WTC11 (cell line): ENCODE data around the gene WNT1. TPM values are rescaled to one million over a fixed set of nuclear protein-coding genes. Genes with fewer than 3 reads are reported as not detected.

ENCODE experiments used
- AR ChIP-seq: fragments of 250-450 bp; sonication (Bioruptor Pico); IDR thresholded peaks from 2 replicates; pipeline ENCODE4 v1.9.0; 2021; ENCODE audit warnings: mild to moderate bottlenecking
- CBFB ChIP-seq: sonication (generic); formaldehyde crosslinking; IDR thresholded peaks from 2 replicates; pipeline ENCODE4 v1.8.1; 2022; ENCODE audit warnings: mild to moderate bottlenecking, low read depth, missing genetic modification reagents
- HMGXB4 ChIP-seq: sonication (generic); formaldehyde crosslinking; IDR thresholded peaks from 2 replicates; pipeline ENCODE4 v1.8.1; 2023; ENCODE audit warnings: mild to moderate bottlenecking, moderate library complexity, missing genetic modification reagents
- IRF1 ChIP-seq: sonication (generic); formaldehyde crosslinking; IDR thresholded peaks from 2 replicates; pipeline ENCODE4 v1.8.0; 2023; ENCODE audit warnings: missing genetic modification reagents
- MXD4 ChIP-seq: fragments of 250-450 bp; sonication (Bioruptor Pico); IDR thresholded peaks from 2 replicates; pipeline ENCODE4 v1.8.0; 2021; ENCODE audit warnings: mild to moderate bottlenecking, moderate library complexity, borderline replicate concordance
- MYBL2 ChIP-seq: sonication (generic); formaldehyde crosslinking; IDR thresholded peaks from 2 replicates; pipeline ENCODE4 v1.8.1; 2023; ENCODE audit warnings: mild to moderate bottlenecking, moderate library complexity, missing genetic modification reagents
- NFATC4 ChIP-seq: fragments of 250-450 bp; sonication (Bioruptor Pico); IDR thresholded peaks from 2 replicates; pipeline ENCODE4 v1.9.0; 2021; ENCODE audit warnings: mild to moderate bottlenecking
- NFYB ChIP-seq: sonication (generic); formaldehyde crosslinking; conservative IDR thresholded peaks from 2 replicates; pipeline ENCODE4 v1.8.0; 2022; ENCODE audit warnings: low read depth, missing genetic modification reagents
- PRRX2 ChIP-seq: fragments of 250-450 bp; sonication (Bioruptor Pico); IDR thresholded peaks from 2 replicates; pipeline ENCODE4 v1.8.0; 2021; ENCODE audit warnings: mild to moderate bottlenecking
- RELA ChIP-seq: sonication (generic); formaldehyde crosslinking; IDR thresholded peaks from 2 replicates; pipeline ENCODE4 v1.8.1; 2022; ENCODE audit warnings: missing genetic modification reagents, mild to moderate bottlenecking, borderline replicate concordance
- SP1 ChIP-seq: sonication (generic); formaldehyde crosslinking; conservative IDR thresholded peaks from 2 replicates; pipeline ENCODE4 v1.8.1; 2022; ENCODE audit warnings: missing genetic modification reagents
- TEAD4 ChIP-seq: sonication (generic); formaldehyde crosslinking; IDR thresholded peaks from 2 replicates; pipeline ENCODE4 v1.8.0; 2022; ENCODE audit warnings: mild to moderate bottlenecking, missing genetic modification reagents
- ZBTB21 ChIP-seq: sonication (generic); formaldehyde crosslinking; IDR thresholded peaks from 2 replicates; pipeline ENCODE4 v1.8.1; 2023; ENCODE audit warnings: mild to moderate bottlenecking, missing genetic modification reagents, borderline replicate concordance
- ZNF138 ChIP-seq: sonication (generic); formaldehyde crosslinking; conservative IDR thresholded peaks from 2 replicates; pipeline ENCODE4 v1.8.1; 2022; ENCODE audit warnings: mild to moderate bottlenecking, moderate library complexity, missing genetic modification reagents
- total RNA-seq: library from RNA; stranded (reverse); gene quantifications from 3 replicates; pipeline ENCODE4 v1.2.3, GENCODE V29; 2021
- TF ChIP-seq, protein P1 (sequence below): sonication (generic); formaldehyde crosslinking; IDR thresholded peaks from 2 replicates; pipeline ENCODE4 v1.8.0; 2022; ENCODE audit warnings: mild to moderate bottlenecking, missing genetic modification reagents
- TF ChIP-seq, protein P2 (sequence below): sonication (generic); formaldehyde crosslinking; IDR thresholded peaks from 2 replicates; pipeline ENCODE4 v1.8.1; 2022; ENCODE audit warnings: missing genetic modification reagents, borderline replicate concordance
- TF ChIP-seq, protein P3 (sequence below): sonication (generic); formaldehyde crosslinking; IDR thresholded peaks from 2 replicates; pipeline ENCODE4 v1.8.1; 2023; ENCODE audit warnings: mild to moderate bottlenecking, missing genetic modification reagents, borderline replicate concordance
- TF ChIP-seq, protein P4 (sequence below): sonication (generic); formaldehyde crosslinking; IDR thresholded peaks from 2 replicates; pipeline ENCODE4 v1.8.0; 2022; ENCODE audit warnings: mild to moderate bottlenecking, missing genetic modification reagents
- TF ChIP-seq, protein P5 (sequence below): fragments of 250-450 bp; sonication (Bioruptor Pico); conservative IDR thresholded peaks from 2 replicates; pipeline ENCODE4 v1.9.0; 2021; ENCODE audit warnings: mild to moderate bottlenecking
- TF ChIP-seq, protein P6 (sequence below): sonication (generic); formaldehyde crosslinking; IDR thresholded peaks from 2 replicates; pipeline ENCODE4 v1.8.1; 2023; ENCODE audit warnings: mild to moderate bottlenecking, missing genetic modification reagents, moderate library complexity

WNT1 gene
- total RNA-seq, 1 experiment from 2014 or later, result not detected

DNA sequence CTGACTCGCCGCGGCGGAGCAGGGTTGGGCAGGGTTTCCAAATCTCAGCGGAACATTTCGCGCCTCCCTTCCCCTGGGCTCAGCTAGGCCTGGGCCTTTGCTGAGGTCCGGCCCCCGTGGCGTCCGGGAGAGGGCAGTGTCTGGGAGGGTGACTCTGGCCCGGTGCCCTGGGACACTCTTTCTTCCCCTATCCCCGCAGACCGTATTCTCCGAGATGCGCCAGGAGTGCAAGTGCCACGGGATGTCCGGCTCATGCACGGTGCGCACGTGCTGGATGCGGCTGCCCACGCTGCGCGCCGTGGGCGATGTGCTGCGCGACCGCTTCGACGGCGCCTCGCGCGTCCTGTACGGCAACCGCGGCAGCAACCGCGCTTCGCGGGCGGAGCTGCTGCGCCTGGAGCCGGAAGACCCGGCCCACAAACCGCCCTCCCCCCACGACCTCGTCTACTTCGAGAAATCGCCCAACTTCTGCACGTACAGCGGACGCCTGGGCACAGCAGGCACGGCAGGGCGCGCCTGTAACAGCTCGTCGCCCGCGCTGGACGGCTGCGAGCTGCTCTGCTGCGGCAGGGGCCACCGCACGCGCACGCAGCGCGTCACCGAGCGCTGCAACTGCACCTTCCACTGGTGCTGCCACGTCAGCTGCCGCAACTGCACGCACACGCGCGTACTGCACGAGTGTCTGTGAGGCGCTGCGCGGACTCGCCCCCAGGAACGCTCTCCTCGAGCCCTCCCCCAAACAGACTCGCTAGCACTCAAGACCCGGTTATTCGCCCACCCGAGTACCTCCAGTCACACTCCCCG lies 3.0 kb downstream of the WNT1 start (continued):
- peak; percentile 82; the same call in 1 of the 2 replicates for TF ChIP-seq CBFB (CRISPR knock-in tag)
- TF ChIP-seq, protein P1, sequence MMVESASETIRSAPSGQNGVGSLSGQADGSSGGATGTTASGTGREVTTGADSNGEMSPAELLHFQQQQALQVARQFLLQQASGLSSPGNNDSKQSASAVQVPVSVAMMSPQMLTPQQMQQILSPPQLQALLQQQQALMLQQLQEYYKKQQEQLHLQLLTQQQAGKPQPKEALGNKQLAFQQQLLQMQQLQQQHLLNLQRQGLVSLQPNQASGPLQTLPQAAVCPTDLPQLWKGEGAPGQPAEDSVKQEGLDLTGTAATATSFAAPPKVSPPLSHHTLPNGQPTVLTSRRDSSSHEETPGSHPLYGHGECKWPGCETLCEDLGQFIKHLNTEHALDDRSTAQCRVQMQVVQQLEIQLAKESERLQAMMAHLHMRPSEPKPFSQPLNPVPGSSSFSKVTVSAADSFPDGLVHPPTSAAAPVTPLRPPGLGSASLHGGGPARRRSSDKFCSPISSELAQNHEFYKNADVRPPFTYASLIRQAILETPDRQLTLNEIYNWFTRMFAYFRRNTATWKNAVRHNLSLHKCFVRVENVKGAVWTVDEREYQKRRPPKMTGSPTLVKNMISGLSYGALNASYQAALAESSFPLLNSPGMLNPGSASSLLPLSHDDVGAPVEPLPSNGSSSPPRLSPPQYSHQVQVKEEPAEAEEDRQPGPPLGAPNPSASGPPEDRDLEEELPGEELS (CRISPR knock-in tag), result no peak; the same call in 1 of the 2 replicates
- 0 out of 2 replicates have a peak, but pooled peaks have one; percentile 2 for TF ChIP-seq SP1 (CRISPR knock-in tag)
- no peak for TF ChIP-seq PRRX2
- TF ChIP-seq RELA (CRISPR knock-in tag), result 0 out of 2 replicates have a peak, but pooled peaks have one; percentile 68
- TF ChIP-seq AR, result no peak
- peak; percentile 82 for TF ChIP-seq HMGXB4 (CRISPR knock-in tag)
- TF ChIP-seq ZNF138, result peak; percentile 59; the same call in 1 of the 2 replicates
- TF ChIP-seq MXD4 (CRISPR knock-in tag), result no peak
- TF ChIP-seq TEAD4, result no peak
- TF ChIP-seq, protein P2, sequence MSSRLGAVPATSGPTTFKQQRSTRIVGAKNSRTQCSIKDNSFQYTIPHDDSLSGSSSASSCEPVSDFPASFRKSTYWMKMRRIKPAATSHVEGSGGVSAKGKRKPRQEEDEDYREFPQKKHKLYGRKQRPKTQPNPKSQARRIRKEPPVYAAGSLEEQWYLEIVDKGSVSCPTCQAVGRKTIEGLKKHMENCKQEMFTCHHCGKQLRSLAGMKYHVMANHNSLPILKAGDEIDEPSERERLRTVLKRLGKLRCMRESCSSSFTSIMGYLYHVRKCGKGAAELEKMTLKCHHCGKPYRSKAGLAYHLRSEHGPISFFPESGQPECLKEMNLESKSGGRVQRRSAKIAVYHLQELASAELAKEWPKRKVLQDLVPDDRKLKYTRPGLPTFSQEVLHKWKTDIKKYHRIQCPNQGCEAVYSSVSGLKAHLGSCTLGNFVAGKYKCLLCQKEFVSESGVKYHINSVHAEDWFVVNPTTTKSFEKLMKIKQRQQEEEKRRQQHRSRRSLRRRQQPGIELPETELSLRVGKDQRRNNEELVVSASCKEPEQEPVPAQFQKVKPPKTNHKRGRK, result no peak
- TF ChIP-seq, protein P3, sequence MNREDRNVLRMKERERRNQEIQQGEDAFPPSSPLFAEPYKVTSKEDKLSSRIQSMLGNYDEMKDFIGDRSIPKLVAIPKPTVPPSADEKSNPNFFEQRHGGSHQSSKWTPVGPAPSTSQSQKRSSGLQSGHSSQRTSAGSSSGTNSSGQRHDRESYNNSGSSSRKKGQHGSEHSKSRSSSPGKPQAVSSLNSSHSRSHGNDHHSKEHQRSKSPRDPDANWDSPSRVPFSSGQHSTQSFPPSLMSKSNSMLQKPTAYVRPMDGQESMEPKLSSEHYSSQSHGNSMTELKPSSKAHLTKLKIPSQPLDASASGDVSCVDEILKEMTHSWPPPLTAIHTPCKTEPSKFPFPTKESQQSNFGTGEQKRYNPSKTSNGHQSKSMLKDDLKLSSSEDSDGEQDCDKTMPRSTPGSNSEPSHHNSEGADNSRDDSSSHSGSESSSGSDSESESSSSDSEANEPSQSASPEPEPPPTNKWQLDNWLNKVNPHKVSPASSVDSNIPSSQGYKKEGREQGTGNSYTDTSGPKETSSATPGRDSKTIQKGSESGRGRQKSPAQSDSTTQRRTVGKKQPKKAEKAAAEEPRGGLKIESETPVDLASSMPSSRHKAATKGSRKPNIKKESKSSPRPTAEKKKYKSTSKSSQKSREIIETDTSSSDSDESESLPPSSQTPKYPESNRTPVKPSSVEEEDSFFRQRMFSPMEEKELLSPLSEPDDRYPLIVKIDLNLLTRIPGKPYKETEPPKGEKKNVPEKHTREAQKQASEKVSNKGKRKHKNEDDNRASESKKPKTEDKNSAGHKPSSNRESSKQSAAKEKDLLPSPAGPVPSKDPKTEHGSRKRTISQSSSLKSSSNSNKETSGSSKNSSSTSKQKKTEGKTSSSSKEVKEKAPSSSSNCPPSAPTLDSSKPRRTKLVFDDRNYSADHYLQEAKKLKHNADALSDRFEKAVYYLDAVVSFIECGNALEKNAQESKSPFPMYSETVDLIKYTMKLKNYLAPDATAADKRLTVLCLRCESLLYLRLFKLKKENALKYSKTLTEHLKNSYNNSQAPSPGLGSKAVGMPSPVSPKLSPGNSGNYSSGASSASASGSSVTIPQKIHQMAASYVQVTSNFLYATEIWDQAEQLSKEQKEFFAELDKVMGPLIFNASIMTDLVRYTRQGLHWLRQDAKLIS (CRISPR knock-in tag), result 0 out of 2 replicates have a peak, but pooled peaks have one; percentile 30
- TF ChIP-seq MYBL2, result no peak
- no peak for TF ChIP-seq IRF1 (CRISPR knock-in tag)
- no peak for TF ChIP-seq NFATC4 (CRISPR knock-in tag)
- TF ChIP-seq, protein P4, sequence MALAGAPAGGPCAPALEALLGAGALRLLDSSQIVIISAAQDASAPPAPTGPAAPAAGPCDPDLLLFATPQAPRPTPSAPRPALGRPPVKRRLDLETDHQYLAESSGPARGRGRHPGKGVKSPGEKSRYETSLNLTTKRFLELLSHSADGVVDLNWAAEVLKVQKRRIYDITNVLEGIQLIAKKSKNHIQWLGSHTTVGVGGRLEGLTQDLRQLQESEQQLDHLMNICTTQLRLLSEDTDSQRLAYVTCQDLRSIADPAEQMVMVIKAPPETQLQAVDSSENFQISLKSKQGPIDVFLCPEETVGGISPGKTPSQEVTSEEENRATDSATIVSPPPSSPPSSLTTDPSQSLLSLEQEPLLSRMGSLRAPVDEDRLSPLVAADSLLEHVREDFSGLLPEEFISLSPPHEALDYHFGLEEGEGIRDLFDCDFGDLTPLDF, result 0 out of 2 replicates have a peak, but pooled peaks have one; percentile 40
- peak; percentile 92 for TF ChIP-seq ZBTB21
- TF ChIP-seq, protein P5, sequence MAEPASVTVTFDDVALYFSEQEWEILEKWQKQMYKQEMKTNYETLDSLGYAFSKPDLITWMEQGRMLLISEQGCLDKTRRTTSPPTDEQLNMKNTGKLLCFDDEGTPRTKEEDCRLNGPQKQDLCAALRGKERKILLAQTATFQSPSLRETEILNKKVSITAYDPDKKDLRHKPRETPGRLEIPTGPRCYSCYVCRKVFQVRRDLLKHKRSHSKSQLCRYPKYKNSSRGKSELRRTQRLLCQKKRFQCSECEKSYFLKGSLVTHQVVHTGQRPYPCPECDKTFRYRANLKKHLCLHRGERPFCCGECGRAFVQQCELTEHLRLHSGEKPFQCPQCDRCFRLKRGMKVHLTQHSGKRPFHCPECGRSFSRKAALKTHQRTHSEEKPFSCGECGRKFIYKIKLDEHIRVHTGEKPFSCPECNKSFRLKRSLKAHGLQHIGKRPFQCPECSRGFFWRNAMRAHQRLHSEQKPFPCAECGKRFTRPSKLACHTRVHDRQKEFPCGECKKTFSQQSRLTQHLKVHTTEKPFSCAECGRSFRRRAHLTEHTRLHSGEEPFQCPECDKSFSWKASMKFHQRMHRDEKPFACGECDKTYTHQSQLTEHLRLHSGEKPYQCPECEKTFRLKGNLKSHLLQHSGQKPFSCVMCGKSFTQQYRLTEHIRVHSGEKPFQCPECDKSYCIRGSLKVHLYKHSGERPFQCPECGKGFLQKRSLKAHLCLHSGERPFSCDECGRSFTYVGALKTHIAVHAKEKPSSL, result no peak
- no peak for TF ChIP-seq NFYB (CRISPR knock-in tag)
- TF ChIP-seq, protein P6, sequence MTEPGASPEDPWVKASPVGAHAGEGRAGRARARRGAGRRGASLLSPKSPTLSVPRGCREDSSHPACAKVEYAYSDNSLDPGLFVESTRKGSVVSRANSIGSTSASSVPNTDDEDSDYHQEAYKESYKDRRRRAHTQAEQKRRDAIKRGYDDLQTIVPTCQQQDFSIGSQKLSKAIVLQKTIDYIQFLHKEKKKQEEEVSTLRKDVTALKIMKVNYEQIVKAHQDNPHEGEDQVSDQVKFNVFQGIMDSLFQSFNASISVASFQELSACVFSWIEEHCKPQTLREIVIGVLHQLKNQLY, result 0 out of 2 replicates have a peak, but pooled peaks have one; percentile 19
